SJSA1 (cell line): ENCODE data around the gene FHL1. TPM values are rescaled to one million over a fixed set of nuclear protein-coding genes. Genes with fewer than 3 reads are reported as not detected.

Experiments
- DNase-seq, 2 experiments: peaks; one replicate each; pipeline ENCODE4 v3.0.0-alpha.2; 2015 to 2020; ENCODE audit warnings: low spot score in 2 of 2, low read depth in 1 of 2
- H3K27ac ChIP-seq: fragments of 250-450 bp; sonication (Bioruptor Pico); 2 replicates; pipeline ENCODE4 v1.5.1; 2020; ENCODE audit warnings: mild to moderate bottlenecking, moderate library complexity
- H3K27me3 ChIP-seq: fragments of 250-450 bp; sonication (Bioruptor Pico); replicated peaks from 2 replicates; pipeline ENCODE4 v1.5.1; 2020; ENCODE audit warnings: mild to moderate bottlenecking, moderate library complexity
- H3K36me3 ChIP-seq: fragments of 250-450 bp; sonication (Bioruptor Pico); 2 replicates; pipeline ENCODE4 v1.5.1; 2020; ENCODE audit warnings: mild to moderate bottlenecking
- H3K4me1 ChIP-seq: fragments of 250-450 bp; sonication (Bioruptor Pico); replicated peaks from 2 replicates; pipeline ENCODE4 v1.6.1; 2021; ENCODE audit warnings: mild to moderate bottlenecking
- H3K4me3 ChIP-seq: fragments of 250-450 bp; sonication (Bioruptor Pico); 2 replicates; pipeline ENCODE4 v1.5.1; 2020; ENCODE audit warnings: mild to moderate bottlenecking
- H3K9me3 ChIP-seq: fragments of 250-450 bp; sonication (Bioruptor Pico); replicated peaks from 2 replicates; pipeline ENCODE4 v1.5.1; 2020; ENCODE audit warnings: mild to moderate bottlenecking
- total RNA-seq: library from RNA; depleted of rRNA; stranded (reverse); fragments of >200 nt; shearing (Covaris generic); gene quantifications from 2 replicates; pipeline ENCODE4 v1.2.3, GENCODE V29; 2014

The FHL1 gene
- total RNA-seq, 1 experiment from 2014 or later, result 104 TPM

GRCh38 chrX:136126872-136127406, 20.4 kb upstream of the FHL1 start:
- Histone ChIP-seq H3K4me1 (peaks cover 14% of the 10 kb centered on the region), H3K36me3 (no peaks in the 10 kb centered on the region), H3K4me3 (no peak overlapping the region), H3K9me3 (no peaks in the 10 kb centered on the region), H3K27me3 (no peaks in the 10 kb centered on the region), H3K27ac (no peak overlapping the region)
- DNase-seq, result no peak

DNA sequence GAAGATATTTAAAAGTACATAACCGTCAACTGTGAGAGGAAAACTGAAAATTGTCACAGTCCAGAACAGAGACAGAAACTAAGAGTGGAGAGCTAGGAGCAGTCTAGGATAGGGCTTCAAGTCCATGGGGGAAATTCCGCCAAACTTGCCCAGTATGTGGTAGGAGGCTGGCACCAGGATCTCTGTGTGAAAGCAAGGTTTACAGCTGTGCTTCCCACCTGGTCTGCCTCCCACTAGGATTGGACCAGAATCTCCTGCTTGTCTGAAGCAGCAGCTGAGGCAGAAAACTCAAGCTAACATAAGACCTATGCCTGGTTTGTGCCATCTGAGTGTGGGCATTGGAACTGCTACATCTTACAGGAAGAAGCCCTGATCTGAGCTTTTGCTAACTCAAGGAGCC, 18.6 kb upstream of the FHL1 start:
- Histone ChIP-seq H3K27ac (no peak overlapping the region), H3K4me3 (no peak overlapping the region), H3K27me3 (no peaks in the 10 kb centered on the region), H3K4me1 (peaks cover 14% of the 10 kb centered on the region), H3K36me3 (no peaks in the 10 kb centered on the region), H3K9me3 (no peaks in the 10 kb centered on the region)
- no peak for DNase-seq

DNA sequence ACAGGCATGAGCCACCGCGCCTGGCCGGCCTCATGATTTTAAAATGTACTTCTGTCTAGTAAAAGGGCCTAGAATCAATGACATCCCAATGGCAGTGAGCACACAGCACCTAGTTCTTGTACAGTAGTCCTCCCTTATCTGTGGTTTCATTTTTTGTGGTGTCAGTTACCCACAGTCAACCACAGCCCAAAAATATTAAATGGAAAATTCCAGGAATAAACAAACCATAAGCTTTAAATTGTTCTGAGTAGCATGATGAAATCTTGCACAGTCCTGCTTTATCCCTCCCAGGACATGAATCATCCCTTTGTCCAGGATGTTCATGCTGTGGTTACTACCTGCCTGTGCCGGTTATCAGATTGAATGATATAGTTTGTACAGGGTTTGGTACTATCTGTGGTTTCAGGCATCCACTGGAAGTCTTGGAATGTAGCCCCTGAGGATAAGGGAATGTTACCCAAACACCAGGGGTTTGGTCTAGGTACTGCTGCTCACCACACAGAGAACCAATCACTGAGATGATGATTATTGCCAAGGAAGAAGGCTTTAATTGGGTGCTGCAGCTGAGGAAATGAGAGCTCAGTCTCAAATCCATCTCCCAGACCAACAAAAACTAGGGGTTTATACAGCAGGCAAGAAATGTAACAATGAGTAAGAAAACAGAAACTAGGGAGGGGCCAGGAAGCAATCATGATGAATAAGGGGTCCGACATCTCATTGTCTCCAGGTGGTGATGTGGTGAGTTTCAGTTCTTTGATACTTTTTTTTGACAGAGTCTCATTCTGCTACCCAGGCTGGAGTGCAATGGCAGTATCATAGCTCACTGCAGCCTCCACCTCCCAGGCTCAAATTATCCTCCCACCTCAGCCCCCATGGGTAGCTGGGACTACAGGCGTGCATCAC, 16.2 kb upstream of the FHL1 start:
- peak overlapping the region; percentile 79 for H3K27ac ChIP-seq
- H3K4me1 ChIP-seq, result peaks cover 14% of the 10 kb centered on the region
- H3K36me3 ChIP-seq, result no peaks in the 10 kb centered on the region
- H3K4me3 ChIP-seq, result no peak overlapping the region
- H3K27me3 ChIP-seq, result no peaks in the 10 kb centered on the region
- H3K9me3 ChIP-seq, result no peaks in the 10 kb centered on the region
- peak; percentile 48 to 65 for DNase-seq

GRCh38 chrX:136138939-136139338, 8.4 kb upstream of the FHL1 start:
- Histone ChIP-seq H3K27me3 (no peaks in the 10 kb centered on the region), H3K4me1 (no peaks in the 10 kb centered on the region), H3K27ac (no peak overlapping the region), H3K4me3 (no peak overlapping the region), H3K36me3 (no peaks in the 10 kb centered on the region), H3K9me3 (no peaks in the 10 kb centered on the region)
- no peak for DNase-seq

GRCh38 chrX:136141569-136141968, 5.8 kb upstream of the FHL1 start:
- Histone ChIP-seq H3K27me3 (no peaks in the 10 kb centered on the region), H3K9me3 (no peaks in the 10 kb centered on the region), H3K36me3 (no peaks in the 10 kb centered on the region), H3K4me3 (no peak overlapping the region), H3K4me1 (no peaks in the 10 kb centered on the region), H3K27ac (no peak overlapping the region)
- no peak for DNase-seq

- no peaks in the 10 kb centered on the region for H3K27me3 ChIP-seq
- no peaks in the 10 kb centered on the region for H3K9me3 ChIP-seq
- DNase-seq, result no peak
- no peak overlapping the region for H3K4me3 ChIP-seq
- no peaks in the 10 kb centered on the region for H3K4me1 ChIP-seq
- no peaks in the 10 kb centered on the region for H3K36me3 ChIP-seq
- H3K27ac ChIP-seq, result no peak overlapping the region
These were observed 4.7 kb upstream of the FHL1 start for GRCh38 chrX:136142592-136142991.

DNA sequence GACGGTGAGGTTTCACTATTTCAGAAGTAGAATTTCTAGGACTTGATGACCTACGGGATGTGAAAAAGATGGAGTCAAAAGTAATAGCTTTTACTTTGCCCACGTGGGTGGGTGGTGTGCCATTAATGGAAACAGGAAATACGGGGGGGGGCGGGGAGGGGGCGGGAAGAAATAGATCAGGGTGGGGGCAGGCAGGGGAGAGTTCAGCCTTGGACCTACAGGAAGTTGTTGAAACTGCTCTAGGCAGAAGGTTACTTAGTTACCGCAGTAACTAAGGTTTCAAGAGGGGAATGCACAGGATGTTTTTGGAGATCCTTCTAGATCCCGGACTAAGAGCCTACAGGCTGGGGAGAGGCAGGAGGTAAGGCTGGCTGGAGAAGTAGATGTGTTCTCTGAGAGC, 3.6 kb upstream of the FHL1 start:
- Histone ChIP-seq H3K36me3 (no peaks in the 10 kb centered on the region), H3K9me3 (no peaks in the 10 kb centered on the region), H3K4me1 (no peaks in the 10 kb centered on the region), H3K27me3 (no peaks in the 10 kb centered on the region), H3K4me3 (no peak overlapping the region), H3K27ac (no peak overlapping the region)
- DNase-seq, result no peak

GRCh38 chrX:136146614-136147314, 569 bp upstream of the FHL1 start:
- no peaks in the 10 kb centered on the region for H3K36me3 ChIP-seq
- no peaks in the 10 kb centered on the region for H3K4me1 ChIP-seq
- no peaks in the 10 kb centered on the region for H3K27me3 ChIP-seq
- DNase-seq, result peak in 1 of 2 experiments; percentile 3
- peak overlapping the region; percentile 76 for H3K4me3 ChIP-seq
- no peaks in the 10 kb centered on the region for H3K9me3 ChIP-seq
- H3K27ac ChIP-seq, result no peak overlapping the region

DNA sequence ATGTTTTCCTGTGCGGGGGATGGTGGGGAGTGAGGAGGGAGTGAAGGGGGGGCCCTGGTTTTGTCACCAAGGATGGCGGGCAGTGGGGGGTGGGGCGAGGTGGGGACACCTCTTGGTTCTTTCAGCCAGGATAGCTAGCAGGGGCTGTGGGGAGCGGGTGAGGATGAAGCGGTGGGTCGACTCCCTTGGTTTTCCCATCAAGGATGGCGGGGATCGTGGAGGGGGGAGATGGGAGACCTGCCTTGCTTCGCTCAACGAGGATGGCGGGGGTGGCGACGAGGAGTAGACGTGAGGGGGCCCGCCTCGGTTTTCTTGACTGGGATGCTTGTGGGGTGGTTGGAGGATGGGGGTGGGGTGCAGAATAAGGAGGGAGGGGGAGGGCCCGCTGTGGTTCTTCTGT, 643 bp downstream of the FHL1 start:
- peak overlapping the region; percentile 76 for H3K4me3 ChIP-seq
- 0 out of 2 replicates have a peak, but pooled peaks cover 3% of the 10 kb centered on the region for H3K4me1 ChIP-seq
- no peak overlapping the region for H3K27ac ChIP-seq
- H3K9me3 ChIP-seq, result no peaks in the 10 kb centered on the region
- H3K27me3 ChIP-seq, result no peaks in the 10 kb centered on the region
- H3K36me3 ChIP-seq, result no peaks in the 10 kb centered on the region
- no peak for DNase-seq

DNA sequence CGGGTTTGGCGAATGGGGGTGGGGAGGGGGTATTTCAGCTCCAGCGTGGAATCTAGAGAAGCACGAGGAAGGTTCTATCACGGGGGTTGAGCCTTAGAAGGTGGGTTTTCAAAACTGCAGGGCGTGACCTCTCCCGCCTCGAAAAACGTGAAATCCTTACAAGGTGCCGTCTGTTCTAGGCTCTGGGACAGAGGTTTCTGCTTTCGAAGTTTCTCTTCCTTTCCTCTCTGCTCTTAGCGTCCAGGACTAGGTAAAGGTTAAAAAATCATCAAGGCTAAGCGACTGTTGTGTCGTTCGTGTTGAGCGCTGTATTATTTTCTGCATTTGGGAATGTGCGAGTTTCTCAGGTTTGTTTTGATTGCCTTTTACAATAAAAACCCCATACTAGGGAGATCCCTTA, 1.1 kb downstream of the FHL1 start:
- H3K4me3 ChIP-seq, result no peak overlapping the region
- no peaks in the 10 kb centered on the region for H3K27me3 ChIP-seq
- no peaks in the 10 kb centered on the region for H3K36me3 ChIP-seq
- peaks cover 5% of the 10 kb centered on the region; the same call in 1 of the 2 replicates for H3K4me1 ChIP-seq
- H3K9me3 ChIP-seq, result no peaks in the 10 kb centered on the region
- DNase-seq, result no peak
- H3K27ac ChIP-seq, result no peak overlapping the region

DNA sequence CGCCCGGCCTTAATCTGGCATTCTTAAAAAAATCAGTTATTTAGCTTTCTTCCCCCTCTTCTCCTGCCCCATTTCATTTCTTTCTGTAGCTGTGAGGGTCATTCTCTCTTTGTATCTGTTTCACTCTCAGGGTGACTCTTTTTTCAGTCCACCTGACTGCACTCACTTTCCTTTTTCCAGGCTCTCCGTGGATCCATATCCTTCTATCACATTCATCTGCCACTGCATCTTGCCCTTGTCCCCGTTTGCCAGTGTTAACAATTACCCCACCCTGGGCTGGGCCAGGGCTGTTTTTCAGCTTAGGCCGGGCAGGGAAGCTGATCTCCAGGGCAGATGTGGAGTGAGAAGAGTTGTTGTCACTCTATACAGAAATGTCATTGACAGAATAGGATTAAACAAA, 7.7 kb downstream of the FHL1 start:
- Histone ChIP-seq H3K36me3 (no peaks in the 10 kb centered on the region), H3K4me3 (no peak overlapping the region), H3K9me3 (no peaks in the 10 kb centered on the region), H3K4me1 (peaks cover 6% of the 10 kb centered on the region; the same call in 1 of the 2 replicates), H3K27ac (no peak overlapping the region), H3K27me3 (no peaks in the 10 kb centered on the region)
- no peak for DNase-seq

DNA sequence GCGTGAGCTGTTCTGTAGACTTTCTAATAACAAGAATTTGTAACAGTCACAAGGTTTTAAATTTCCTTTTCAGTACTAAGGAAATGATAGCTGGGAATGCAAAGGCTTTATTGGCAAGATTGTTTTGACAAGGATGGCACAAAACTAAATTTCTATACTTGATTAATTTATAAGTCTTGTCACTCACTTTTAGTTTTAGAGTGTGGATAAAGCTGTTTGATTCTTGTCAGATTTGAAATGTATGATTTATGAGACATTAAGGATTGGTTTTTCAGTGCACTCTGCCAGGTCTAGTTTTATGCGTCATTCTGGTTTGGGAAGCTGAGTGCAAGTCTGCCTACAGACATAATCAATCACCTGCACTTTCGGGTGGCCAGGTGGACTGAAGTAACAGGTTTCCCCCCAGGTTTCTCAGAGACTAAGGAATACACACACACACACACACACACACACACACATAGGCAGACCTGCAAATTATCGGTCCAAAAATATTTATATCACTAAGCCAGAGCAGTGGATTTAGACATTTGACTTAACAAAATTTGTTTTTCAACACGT, 9.3 kb downstream of the FHL1 start:
- H3K4me1 ChIP-seq, result peaks cover 6% of the 10 kb centered on the region; the same call in 1 of the 2 replicates
- DNase-seq, result no peak
- no peaks in the 10 kb centered on the region for H3K9me3 ChIP-seq
- H3K27ac ChIP-seq, result no peak overlapping the region
- H3K4me3 ChIP-seq, result no peak overlapping the region
- H3K27me3 ChIP-seq, result no peaks in the 10 kb centered on the region
- no peaks in the 10 kb centered on the region for H3K36me3 ChIP-seq

GRCh38 chrX:136157187-136157586, 9.9 kb downstream of the FHL1 start:
- Histone ChIP-seq H3K27ac (no peak overlapping the region), H3K36me3 (no peaks in the 10 kb centered on the region), H3K4me1 (peaks cover 6% of the 10 kb centered on the region; the same call in 1 of the 2 replicates), H3K27me3 (no peaks in the 10 kb centered on the region), H3K9me3 (no peaks in the 10 kb centered on the region), H3K4me3 (no peak overlapping the region)
- DNase-seq, result no peak

- no peaks in the 10 kb centered on the region for H3K9me3 ChIP-seq
- no peaks in the 10 kb centered on the region for H3K27me3 ChIP-seq
- H3K36me3 ChIP-seq, result no peaks in the 10 kb centered on the region
- DNase-seq, result no peak
- no peak overlapping the region for H3K4me3 ChIP-seq
- H3K27ac ChIP-seq, result no peak overlapping the region
- H3K4me1 ChIP-seq, result peaks cover 11% of the 10 kb centered on the region
These were observed 11.4 kb downstream of the FHL1 start for GRCh38 chrX:136158685-136159084.
